Neutrophil (primary cell): ENCODE measurements around the gene WDR88.
A peak's percentile ranks its signal among the peaks of the same experiment; 100 is the strongest.

Experiments used
- H3K27ac ChIP-seq: fragments of 200-600 bp; sonication (generic); 2 replicates; pipeline ENCODE4 v1.5.1; 2016; ENCODE audit warnings: mild to moderate bottlenecking, moderate library complexity
- H3K27me3 ChIP-seq: fragments of 200-600 bp; sonication (generic); 2 replicates; pipeline ENCODE4 v1.6.0; 2016; ENCODE audit warnings: mild to moderate bottlenecking
- H3K36me3 ChIP-seq: fragments of 200-600 bp; sonication (generic); 2 replicates; pipeline ENCODE4 v1.5.1; 2017
- H3K4me1 ChIP-seq, 2 experiments: fragments of 200-600 bp in 1 of 2; sonication (generic) in 1 of 2; 1 replicate in 1 of 2; 2 replicates in 1 of 2; pipeline versions ENCODE4 v1.5.1 to v1.6.1; 2013 to 2016; ENCODE audit warnings: low read depth in 1 of 2, low read length in 1 of 2, mild to moderate bottlenecking in 1 of 2, moderate library complexity in 1 of 2; ENCODE audit not compliant: control insufficient read depth in 1 of 2, insufficient read depth in 1 of 2
- H3K4me3 ChIP-seq, 2 experiments: fragments of 200-600 bp in 1 of 2; sonication (generic) in 1 of 2; 1 replicate in 1 of 2; 2 replicates in 1 of 2; pipeline ENCODE4 v1.5.1; 2013 to 2016; ENCODE audit warnings: low read depth in 1 of 2, low read length in 1 of 2, mild to moderate bottlenecking in 1 of 2, moderate library complexity in 1 of 2
- H3K9me3 ChIP-seq: fragments of 200-600 bp; sonication (generic); 2 replicates; pipeline ENCODE4 v1.5.1; 2016
- CTCF ChIP-seq: fragments of 200-600 bp; sonication (generic); IDR thresholded peaks from 2 replicates; pipeline ENCODE4 v1.5.1; 2016; ENCODE audit warnings: antibody characterized with exemption

Gene WDR88

GRCh38 chr19:33156334-33156733 lies 24.4 kb downstream of the WDR88 start:
- Histone ChIP-seq H3K9me3 (no peaks in the 10 kb centered on the region), H3K4me3 (no peak overlapping the region), H3K27me3 (no peaks in the 10 kb centered on the region), H3K27ac (no peak overlapping the region), H3K4me1 (peaks cover 52 to 53% of the 10 kb centered on the region in 2 experiments), H3K36me3 (no peaks in the 10 kb centered on the region)
- TF ChIP-seq CTCF, result no peak

- TF ChIP-seq CTCF, result no peak
- peak overlapping the region; percentile 81 for H3K27ac ChIP-seq
- H3K4me3 ChIP-seq, result no peak overlapping the region
- no peaks in the 10 kb centered on the region for H3K9me3 ChIP-seq
- H3K27me3 ChIP-seq, result no peaks in the 10 kb centered on the region
- H3K4me1 ChIP-seq, result peaks cover 44 to 46% of the 10 kb centered on the region in 2 experiments
- no peaks in the 10 kb centered on the region for H3K36me3 ChIP-seq
Measured at GRCh38 chr19:33157906-33158305, 26.0 kb downstream of the WDR88 start.

- no peaks in the 10 kb centered on the region for H3K27me3 ChIP-seq
- no peaks in the 10 kb centered on the region for H3K36me3 ChIP-seq
- H3K4me1 ChIP-seq, result peaks cover 44 to 46% of the 10 kb centered on the region in 2 experiments
- peak overlapping the region; percentile 81 for H3K27ac ChIP-seq
- H3K4me3 ChIP-seq, result no peak overlapping the region
- TF ChIP-seq CTCF, result no peak
- H3K9me3 ChIP-seq, result no peaks in the 10 kb centered on the region
Measured at GRCh38 chr19:33158365-33158764, 26.5 kb downstream of the WDR88 start.

GRCh38 chr19:33159149-33159548 lies 27.2 kb downstream of the WDR88 start:
- Histone ChIP-seq H3K27ac (peak overlapping the region; percentile 81), H3K36me3 (no peaks in the 10 kb centered on the region), H3K27me3 (no peaks in the 10 kb centered on the region), H3K4me1 (peaks cover 49 to 50% of the 10 kb centered on the region in 2 experiments), H3K4me3 (no peak overlapping the region), H3K9me3 (no peaks in the 10 kb centered on the region)
- TF ChIP-seq CTCF, result no peak

- no peak for TF ChIP-seq CTCF
- Histone ChIP-seq H3K36me3 (no peaks in the 10 kb centered on the region), H3K27ac (peak overlapping the region; percentile 81), H3K9me3 (no peaks in the 10 kb centered on the region), H3K4me3 (peak overlapping the region in 1 of 2 experiments; percentile 8), H3K27me3 (no peaks in the 10 kb centered on the region), H3K4me1 (peaks cover 49 to 50% of the 10 kb centered on the region in 2 experiments)
Measured at GRCh38 chr19:33159893-33160292, 28.0 kb downstream of the WDR88 start.

GRCh38 chr19:33161201-33161600 lies 29.3 kb downstream of the WDR88 start:
- H3K36me3 ChIP-seq, result no peaks in the 10 kb centered on the region
- H3K4me1 ChIP-seq, result peaks cover 49 to 50% of the 10 kb centered on the region in 2 experiments
- no peaks in the 10 kb centered on the region for H3K27me3 ChIP-seq
- no peak for TF ChIP-seq CTCF
- H3K4me3 ChIP-seq, result no peak overlapping the region
- peak overlapping the region; percentile 81 for H3K27ac ChIP-seq
- no peaks in the 10 kb centered on the region for H3K9me3 ChIP-seq
